Activated T-helper 2 cell treated with anti-CD3 and anti-CD28 coated beads, Interferon-gamma antibody, Interleukin-2, Interleukin-4, amounts not matched to agents 10 μg/mL and 5 μg/mL and 100 μg/mL, durations not matched to agents 14 hours and 24 hours and 36 hours (primary cell): ENCODE measurements around the gene TMEM163. TPM values are rescaled to one million over a fixed set of nuclear protein-coding genes. Genes with fewer than 3 reads are reported as not detected.
"Not testable (repeated sequence)": the region's sequence is repeated elsewhere in the genome, so short reads cannot be mapped to it uniquely, and the experiment has no call there.

Experiments
- DNase-seq: peaks from one replicate; pipeline ENCODE4 v3.0.0; 2021; ENCODE audit warnings: low spot score
- H3K27ac Mint-ChIP-seq: one replicate; pipeline ENCODE4 v1.8.0; 2021; ENCODE audit warnings: mixed read lengths
- H3K27me3 Mint-ChIP-seq: one replicate; pipeline ENCODE4 v1.8.0; 2021; ENCODE audit warnings: low read depth, mixed read lengths
- H3K36me3 Mint-ChIP-seq: one replicate; pipeline ENCODE4 v1.8.0; 2021; ENCODE audit warnings: low read depth, mixed read lengths
- H3K4me1 Mint-ChIP-seq: one replicate; pipeline ENCODE4 v1.8.0; 2021; ENCODE audit warnings: low read depth, mixed read lengths
- H3K4me3 Mint-ChIP-seq: one replicate; pipeline ENCODE4 v1.8.0; 2021; ENCODE audit warnings: low read depth, mild to moderate bottlenecking, moderate library complexity, mixed read lengths
- H3K9me3 Mint-ChIP-seq: one replicate; pipeline ENCODE4 v1.8.0; 2021; ENCODE audit warnings: mixed read lengths
- intact Hi-C: fragments of 100-400 bp; cut with micrococcal nuclease; formaldehyde crosslinking; loops from one replicate; pipeline ENCODE4 v1.15.1; 2023
- total RNA-seq: library from RNA; stranded (reverse); gene quantifications from 2 replicates; pipeline ENCODE4 v1.2.3, GENCODE V29; 2022

Gene TMEM163
- total RNA-seq, 1 donor from 2014 or later = 0.27 TPM

- DNase-seq = no peak
- H3K27me3 Mint-ChIP-seq = peaks cover 28% of the 10 kb centered on the region
- H3K27ac Mint-ChIP-seq = no peak overlapping the region
- intact Hi-C loops = loop anchor here (5.0 to 10.0 kb wide), 3 partner anchors 44 to 414 kb away; partner anchors contain the start of genes MGAT5 and TMEM163
- peaks cover 58% of the 10 kb centered on the region for H3K4me1 Mint-ChIP-seq
- no peaks in the 10 kb centered on the region for H3K36me3 Mint-ChIP-seq
- no peaks in the 10 kb centered on the region for H3K9me3 Mint-ChIP-seq
- H3K4me3 Mint-ChIP-seq = no peak overlapping the region
Observed at GRCh38 chr2:134665727-134666506, 52.9 kb downstream of the TMEM163 start.

DNA sequence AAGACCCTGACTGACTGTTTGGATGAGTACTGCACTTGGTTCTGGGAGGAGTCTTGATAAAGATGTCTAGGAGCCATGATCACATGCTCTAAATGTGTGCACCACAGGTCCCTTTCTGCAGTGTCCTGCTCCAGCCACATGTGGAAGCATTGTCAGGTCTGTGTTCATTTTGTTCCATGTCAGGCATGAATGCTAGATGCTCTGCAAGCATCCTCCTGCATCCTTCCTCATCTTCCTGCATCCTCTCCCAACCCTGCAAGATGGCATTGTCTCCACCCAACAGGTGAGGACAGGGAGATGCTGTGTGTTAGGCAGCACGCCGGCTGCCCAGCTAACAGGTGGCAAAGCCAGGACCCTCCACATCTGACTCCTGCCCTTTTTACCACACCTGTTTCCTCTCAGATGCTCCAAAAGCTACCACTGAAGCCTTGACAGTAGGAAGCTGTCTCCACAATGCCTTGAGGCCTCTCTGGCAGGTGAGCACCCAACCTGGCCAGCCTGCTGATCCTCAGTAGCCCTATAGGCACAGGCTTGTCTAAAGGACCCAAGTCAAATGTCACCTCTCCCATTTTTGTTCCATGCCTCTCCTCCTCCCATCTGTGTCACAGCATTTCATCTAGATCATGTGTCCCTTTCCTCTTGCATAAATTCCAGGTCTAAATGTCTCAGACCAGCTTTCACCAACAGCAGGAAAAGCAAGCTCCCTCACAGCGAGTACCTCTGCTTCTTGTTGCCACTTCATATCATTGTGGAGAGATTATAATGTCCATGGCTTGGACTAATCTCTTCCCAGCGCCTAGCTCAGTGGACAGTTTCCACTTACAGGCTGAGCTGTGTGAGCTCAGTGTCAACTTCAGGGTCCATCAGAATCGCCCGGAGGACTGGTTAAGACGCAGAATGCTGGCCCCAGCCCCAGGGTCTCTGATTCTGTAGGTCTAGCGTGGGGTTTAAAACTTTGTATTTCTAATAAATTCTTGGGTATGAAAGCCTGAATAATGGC lies 55.0 kb downstream of the TMEM163 start:
- no peak for DNase-seq
- Mint-ChIP-seq H3K4me3 (no peak overlapping the region), H3K27ac (no peak overlapping the region), H3K9me3 (no peaks in the 10 kb centered on the region), H3K27me3 (peaks cover 31% of the 10 kb centered on the region), H3K4me1 (peaks cover 51% of the 10 kb centered on the region), H3K36me3 (no peaks in the 10 kb centered on the region)
- intact Hi-C loops = loop anchor here (10.0 kb wide), 1 partner anchor 51 kb away; the partner anchor contains the start of gene TMEM163

DNA sequence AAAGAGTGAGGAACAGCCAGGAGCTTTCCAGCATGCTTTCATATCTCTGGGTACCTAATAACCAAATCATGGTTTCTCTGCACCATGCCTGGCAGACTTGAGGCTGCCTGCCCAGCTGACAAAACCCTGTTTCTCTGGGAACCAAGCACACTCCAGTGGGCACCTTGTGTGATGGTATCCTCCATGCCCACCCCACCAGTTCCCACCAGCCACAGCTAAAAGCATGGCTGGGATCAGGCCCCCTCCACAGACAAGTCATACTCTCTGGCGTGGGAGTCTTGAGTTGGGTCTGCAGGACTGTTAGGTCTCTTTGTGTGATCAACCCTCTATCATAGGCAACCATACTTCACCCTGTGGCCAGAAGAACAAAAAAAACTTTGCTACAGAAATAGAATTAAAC lies 56.0 kb downstream of the TMEM163 start:
- no peak overlapping the region for H3K4me3 Mint-ChIP-seq
- intact Hi-C loops = loop anchor here (10.0 kb wide), 1 partner anchor 52 kb away; the partner anchor contains the start of gene TMEM163
- H3K4me1 Mint-ChIP-seq = peaks cover 42% of the 10 kb centered on the region

GRCh38 chr2:134660626-134661402 lies 58.0 kb downstream of the TMEM163 start:
- Mint-ChIP-seq H3K4me3 (no peak overlapping the region), H3K36me3 (no peaks in the 10 kb centered on the region), H3K27me3 (peaks cover 24% of the 10 kb centered on the region), H3K4me1 (peaks cover 30% of the 10 kb centered on the region), H3K27ac (no peak overlapping the region), H3K9me3 (peaks cover 6% of the 10 kb centered on the region)
- intact Hi-C loops = loop anchor here (10.0 kb wide), 1 partner anchor 54 kb away; the partner anchor contains the start of gene TMEM163
- no peak for DNase-seq

More for the DNA sequence above, 56.0 kb downstream of the TMEM163 start:
- Mint-ChIP-seq H3K9me3 (no peaks in the 10 kb centered on the region), H3K36me3 (no peaks in the 10 kb centered on the region), H3K27ac (no peak overlapping the region), H3K27me3 (peaks cover 31% of the 10 kb centered on the region)
- DNase-seq = no peak

- Mint-ChIP-seq H3K27me3 (peaks cover 20% of the 10 kb centered on the region), H3K36me3 (no peaks in the 10 kb centered on the region), H3K4me1 (peaks cover 23% of the 10 kb centered on the region), H3K27ac (no peak overlapping the region), H3K9me3 (peaks cover 6% of the 10 kb centered on the region), H3K4me3 (no peak overlapping the region)
- no peak for DNase-seq
- intact Hi-C loops = loop anchor here (10.0 kb wide), 1 partner anchor 55 kb away; the partner anchor contains the start of gene TMEM163
Observed at GRCh38 chr2:134659724-134660123, 59.1 kb downstream of the TMEM163 start.

GRCh38 chr2:134657650-134658250 lies 61.0 kb downstream of the TMEM163 start:
- no peak overlapping the region for H3K4me3 Mint-ChIP-seq
- no peaks in the 10 kb centered on the region for H3K36me3 Mint-ChIP-seq
- H3K4me1 Mint-ChIP-seq = peaks cover 23% of the 10 kb centered on the region
- intact Hi-C loops = no loop called here
- H3K9me3 Mint-ChIP-seq = peaks cover 6% of the 10 kb centered on the region
- DNase-seq = no peak
- no peak overlapping the region for H3K27ac Mint-ChIP-seq
- H3K27me3 Mint-ChIP-seq = peaks cover 10% of the 10 kb centered on the region

GRCh38 chr2:134656391-134656790 lies 62.4 kb downstream of the TMEM163 start:
- intact Hi-C loops, H3K27me3 Mint-ChIP-seq, H3K9me3 Mint-ChIP-seq, DNase-seq, H3K27ac Mint-ChIP-seq, H3K36me3 Mint-ChIP-seq, H3K4me3 Mint-ChIP-seq: not testable (repeated sequence)
- peaks cover 23% of the 10 kb centered on the region for H3K4me1 Mint-ChIP-seq

GRCh38 chr2:134648586-134648985 lies 70.2 kb downstream of the TMEM163 start:
- no peaks in the 10 kb centered on the region for H3K36me3 Mint-ChIP-seq
- intact Hi-C loops = no loop called here
- H3K27me3 Mint-ChIP-seq = peaks cover 8% of the 10 kb centered on the region
- no peaks in the 10 kb centered on the region for H3K9me3 Mint-ChIP-seq
- H3K4me1 Mint-ChIP-seq = no peaks in the 10 kb centered on the region
- H3K4me3 Mint-ChIP-seq = no peak overlapping the region
- no peak overlapping the region for H3K27ac Mint-ChIP-seq
- no peak for DNase-seq

GRCh38 chr2:134647607-134648256 lies 71.1 kb downstream of the TMEM163 start:
- intact Hi-C loops = no loop called here
- H3K27ac Mint-ChIP-seq = no peak overlapping the region
- H3K36me3 Mint-ChIP-seq = no peaks in the 10 kb centered on the region
- H3K4me1 Mint-ChIP-seq = peaks cover 2% of the 10 kb centered on the region
- no peak overlapping the region for H3K4me3 Mint-ChIP-seq
- peaks cover 12% of the 10 kb centered on the region for H3K27me3 Mint-ChIP-seq
- no peaks in the 10 kb centered on the region for H3K9me3 Mint-ChIP-seq
- DNase-seq = no peak

DNA sequence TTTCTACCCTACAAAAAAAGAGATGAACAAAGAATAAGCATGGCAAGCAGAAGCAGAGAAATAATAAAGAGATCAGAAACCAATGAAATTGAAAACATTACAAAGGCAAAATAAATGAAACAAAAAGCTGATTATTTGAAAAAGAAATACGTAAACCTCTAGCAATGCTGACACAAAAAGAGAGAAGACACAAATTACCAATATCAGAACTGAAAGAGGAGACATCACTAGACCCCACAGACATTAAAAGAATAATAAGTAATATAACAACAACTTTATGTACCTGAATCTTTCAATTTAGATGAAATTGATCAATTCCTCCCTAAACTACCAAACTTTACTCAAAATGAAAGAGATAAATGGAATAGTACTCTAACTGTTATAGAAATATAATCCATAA lies 75.9 kb downstream of the TMEM163 start:
- no peak for DNase-seq
- peaks cover 24% of the 10 kb centered on the region for H3K27me3 Mint-ChIP-seq
- H3K36me3 Mint-ChIP-seq = no peaks in the 10 kb centered on the region
- no peak overlapping the region for H3K27ac Mint-ChIP-seq
- peaks cover 3% of the 10 kb centered on the region for H3K4me1 Mint-ChIP-seq
- no peaks in the 10 kb centered on the region for H3K9me3 Mint-ChIP-seq
- no peak overlapping the region for H3K4me3 Mint-ChIP-seq
- intact Hi-C loops = no loop called here

- no peaks in the 10 kb centered on the region for H3K9me3 Mint-ChIP-seq
- H3K27ac Mint-ChIP-seq = no peak overlapping the region
- no peaks in the 10 kb centered on the region for H3K36me3 Mint-ChIP-seq
- no peak for DNase-seq
- H3K4me1 Mint-ChIP-seq = peaks cover 4% of the 10 kb centered on the region
- H3K27me3 Mint-ChIP-seq = peaks cover 30% of the 10 kb centered on the region
- no peak overlapping the region for H3K4me3 Mint-ChIP-seq
- intact Hi-C loops = no loop called here
Observed at GRCh38 chr2:134640494-134640893, 78.3 kb downstream of the TMEM163 start.
